K562 (cell line): ENCODE data around the gene AMPD3. TPM values are rescaled to one million over a fixed set of nuclear protein-coding genes. Genes with fewer than 3 reads are reported as not detected.

Experiments
- CBX3 ChIP-seq, 2 experiments: IDR thresholded peaks; 1 replicate in 1 of 2; 2 replicates in 1 of 2; pipeline ENCODE4 v1.6.1; 2012; ENCODE audit warnings: inconsistent platforms in 2 of 2, low read length in 2 of 2, borderline replicate concordance in 1 of 2, control low read depth in 1 of 2
- CREM ChIP-seq: IDR thresholded peaks from 2 replicates; pipeline ENCODE4 v1.6.1; 2014; ENCODE audit warnings: antibody characterized with exemption, low read depth
- DPF2 ChIP-seq: fragments of 450-650 bp; IDR thresholded peaks from 2 replicates; pipeline ENCODE4 v1.6.1; 2016
- FIP1L1 ChIP-seq: fragments of 200-400 bp; formaldehyde crosslinking; IDR thresholded peaks from 2 replicates; pipeline ENCODE4 v1.6.1; 2018; ENCODE audit warnings: mild to moderate bottlenecking, low read depth, low read length; ENCODE audit not compliant: poor library complexity, severe bottlenecking
- RB1 ChIP-seq: fragments of 450-650 bp; IDR thresholded peaks from 2 replicates; pipeline ENCODE4 v1.6.1; 2017; ENCODE audit warnings: low read depth, mild to moderate bottlenecking
- REST ChIP-seq, 2 experiments: fragments of 450-650 bp; formaldehyde crosslinking in 1 of 2; IDR thresholded peaks; 2 replicates each; pipeline versions ENCODE4 v1.4.0 to v1.6.1; 2014 to 2020; ENCODE audit warnings: mild to moderate bottlenecking in 2 of 2, borderline replicate concordance in 1 of 2, low read depth in 1 of 2
- SMC3 ChIP-seq: conservative IDR thresholded peaks from 2 replicates; pipeline ENCODE4 v1.6.1; 2011; ENCODE audit warnings: low read depth, low read length, improper control_type of control experiment; ENCODE audit not compliant: insufficient read depth
- SRF ChIP-seq, 2 experiments: fragments of 250-450, 450-650 bp in 1 of 2; sonication (Bioruptor Pico) in 1 of 2; sonication (generic) in 1 of 2; formaldehyde crosslinking; IDR thresholded peaks; 2 replicates each; pipeline versions ENCODE4 v1.5.0 to v1.5.1; 2020 to 2022; ENCODE audit warnings: mild to moderate bottlenecking in 1 of 2, missing genetic modification reagents in 1 of 2
- STAG1 ChIP-seq: sonication (generic); formaldehyde crosslinking; IDR thresholded peaks from 2 replicates; pipeline ENCODE4 v1.5.0; 2020; ENCODE audit warnings: missing genetic modification reagents, borderline replicate concordance
- polyA plus RNA-seq, 8 experiments: library from polyadenylated mRNA; depleted of rRNA in 4 of 8; stranded (reverse) in 5 of 8; unstranded in 3 of 8; fragments of >200 nt; fragmentation: Nextera tagmentation in 2 of 8; fragmentation: Illumina TruSeq in 1 of 8; extraction: Ambion mirVana in 2 of 8; extraction: Trizol in 1 of 8; gene quantifications; 2 replicates each; pipeline versions ENCODE4 v1.2.1 to v1.2.3, GENCODE V29; 2011 to 2014; ENCODE audit warnings: inconsistent platforms in 1 of 8, missing spikeins in 1 of 8
- total RNA-seq, 7 experiments: library from RNA; depleted of rRNA in 6 of 7; stranded (reverse); fragments of >200 nt in 6 of 7; fragmentation: Illumina TruSeq in 2 of 7; extraction: Trizol in 2 of 7; gene quantifications; 2 replicates each; pipeline versions ENCODE4 v1.2.1 to v1.2.3, GENCODE V29; 2011 to 2021; ENCODE audit warnings: low replicate concordance in 1 of 7
- TF ChIP-seq, protein P1 (sequence below): sonication (generic); formaldehyde crosslinking; IDR thresholded peaks from 2 replicates; pipeline ENCODE4 v1.8.1; 2023; ENCODE audit warnings: mild to moderate bottlenecking, missing genetic modification reagents
- TF ChIP-seq, protein P2 (sequence below): fragments of 200-800 bp; sonication (Bioruptor generic); IDR thresholded peaks from 2 replicates; pipeline ENCODE4 v1.6.1; 2017; ENCODE audit warnings: missing genetic modification characterization, missing compliant biosample characterization
- TF ChIP-seq, protein P3 (sequence below), 3 experiments: IDR thresholded peaks in 2 of 3; conservative IDR thresholded peaks in 1 of 3; 2 replicates each; pipeline ENCODE4 v1.5.1; 2011 to 2012; ENCODE audit warnings: low read length in 3 of 3, mild to moderate bottlenecking in 3 of 3, control low read depth in 2 of 3, improper control_type of control experiment in 1 of 3, inconsistent platforms in 1 of 3, low read depth in 1 of 3, mixed read lengths in 1 of 3, moderate library complexity in 1 of 3; ENCODE audit not compliant: insufficient read depth in 2 of 3

Gene AMPD3
- total and polyA plus RNA-seq, 9 of the 15 experiments (the other 6 are each of a cell fraction or from before 2014, with no cell fraction given), result 4.4 to 23.6 (median 11.2) TPM

GRCh38 chr11:10405865-10406592 is 49.0 kb upstream of the AMPD3 start (continued):
- TF ChIP-seq, protein P1, sequence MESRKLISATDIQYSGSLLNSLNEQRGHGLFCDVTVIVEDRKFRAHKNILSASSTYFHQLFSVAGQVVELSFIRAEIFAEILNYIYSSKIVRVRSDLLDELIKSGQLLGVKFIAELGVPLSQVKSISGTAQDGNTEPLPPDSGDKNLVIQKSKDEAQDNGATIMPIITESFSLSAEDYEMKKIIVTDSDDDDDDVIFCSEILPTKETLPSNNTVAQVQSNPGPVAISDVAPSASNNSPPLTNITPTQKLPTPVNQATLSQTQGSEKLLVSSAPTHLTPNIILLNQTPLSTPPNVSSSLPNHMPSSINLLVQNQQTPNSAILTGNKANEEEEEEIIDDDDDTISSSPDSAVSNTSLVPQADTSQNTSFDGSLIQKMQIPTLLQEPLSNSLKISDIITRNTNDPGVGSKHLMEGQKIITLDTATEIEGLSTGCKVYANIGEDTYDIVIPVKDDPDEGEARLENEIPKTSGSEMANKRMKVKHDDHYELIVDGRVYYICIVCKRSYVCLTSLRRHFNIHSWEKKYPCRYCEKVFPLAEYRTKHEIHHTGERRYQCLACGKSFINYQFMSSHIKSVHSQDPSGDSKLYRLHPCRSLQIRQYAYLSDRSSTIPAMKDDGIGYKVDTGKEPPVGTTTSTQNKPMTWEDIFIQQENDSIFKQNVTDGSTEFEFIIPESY, result peak; percentile 24; the same call in 1 of the 2 replicates
- TF ChIP-seq STAG1 (CRISPR knock-in tag) (peak; percentile 77; the same call in 1 of the 2 replicates), FIP1L1 (no peak), REST (IDR thresholded peaks at IDR 0.05; ENCODE audit: borderline replicate concordance) (peak; percentile 90), REST (CRISPR knock-in tag; IDR thresholded peaks at IDR 0.05; ENCODE audit: low read depth) (no peak), CBX3 (IDR thresholded peaks at IDR 0.05; ENCODE audit: borderline replicate concordance in 1 of 2, low read length in 2 of 2) (0 out of 3 replicates have a peak, but pooled peaks of 1 of the 2 experiments have one; percentile 12), SRF (CRISPR knock-in tag; IDR thresholded peaks at IDR 0.05) (no peak), RB1 (peak; percentile 52; the same call in 1 of the 2 replicates), SMC3 (peak; percentile 91), DPF2 (0 out of 2 replicates have a peak, but pooled peaks have one; percentile 27), CREM (peak; percentile 62)
- TF ChIP-seq, protein P2, sequence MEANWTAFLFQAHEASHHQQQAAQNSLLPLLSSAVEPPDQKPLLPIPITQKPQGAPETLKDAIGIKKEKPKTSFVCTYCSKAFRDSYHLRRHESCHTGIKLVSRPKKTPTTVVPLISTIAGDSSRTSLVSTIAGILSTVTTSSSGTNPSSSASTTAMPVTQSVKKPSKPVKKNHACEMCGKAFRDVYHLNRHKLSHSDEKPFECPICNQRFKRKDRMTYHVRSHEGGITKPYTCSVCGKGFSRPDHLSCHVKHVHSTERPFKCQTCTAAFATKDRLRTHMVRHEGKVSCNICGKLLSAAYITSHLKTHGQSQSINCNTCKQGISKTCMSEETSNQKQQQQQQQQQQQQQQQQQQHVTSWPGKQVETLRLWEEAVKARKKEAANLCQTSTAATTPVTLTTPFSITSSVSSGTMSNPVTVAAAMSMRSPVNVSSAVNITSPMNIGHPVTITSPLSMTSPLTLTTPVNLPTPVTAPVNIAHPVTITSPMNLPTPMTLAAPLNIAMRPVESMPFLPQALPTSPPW (CRISPR knock-in tag), result peak; percentile 47; the same call in 1 of the 2 replicates
- TF ChIP-seq, protein P3, sequence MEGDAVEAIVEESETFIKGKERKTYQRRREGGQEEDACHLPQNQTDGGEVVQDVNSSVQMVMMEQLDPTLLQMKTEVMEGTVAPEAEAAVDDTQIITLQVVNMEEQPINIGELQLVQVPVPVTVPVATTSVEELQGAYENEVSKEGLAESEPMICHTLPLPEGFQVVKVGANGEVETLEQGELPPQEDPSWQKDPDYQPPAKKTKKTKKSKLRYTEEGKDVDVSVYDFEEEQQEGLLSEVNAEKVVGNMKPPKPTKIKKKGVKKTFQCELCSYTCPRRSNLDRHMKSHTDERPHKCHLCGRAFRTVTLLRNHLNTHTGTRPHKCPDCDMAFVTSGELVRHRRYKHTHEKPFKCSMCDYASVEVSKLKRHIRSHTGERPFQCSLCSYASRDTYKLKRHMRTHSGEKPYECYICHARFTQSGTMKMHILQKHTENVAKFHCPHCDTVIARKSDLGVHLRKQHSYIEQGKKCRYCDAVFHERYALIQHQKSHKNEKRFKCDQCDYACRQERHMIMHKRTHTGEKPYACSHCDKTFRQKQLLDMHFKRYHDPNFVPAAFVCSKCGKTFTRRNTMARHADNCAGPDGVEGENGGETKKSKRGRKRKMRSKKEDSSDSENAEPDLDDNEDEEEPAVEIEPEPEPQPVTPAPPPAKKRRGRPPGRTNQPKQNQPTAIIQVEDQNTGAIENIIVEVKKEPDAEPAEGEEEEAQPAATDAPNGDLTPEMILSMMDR (IDR thresholded peaks at IDR 0.05 in 2 of 3, conservative IDR thresholded peaks at IDR 0.05 in 1 of 3; ENCODE audit: insufficient read depth in 2 of 3, low read depth in 1 of 3, low read length in 3 of 3), result peak; percentile 81 to 97 (median 95)
